NCI-H2107 (cell line): Measurements from ENCODE around the gene ATP2C1.

Experiments used
- DNase-seq: peaks from one replicate; lab custom pipeline; 2025; lab: John Stamatoyannopoulos, UW

The ATP2C1 gene

DNA sequence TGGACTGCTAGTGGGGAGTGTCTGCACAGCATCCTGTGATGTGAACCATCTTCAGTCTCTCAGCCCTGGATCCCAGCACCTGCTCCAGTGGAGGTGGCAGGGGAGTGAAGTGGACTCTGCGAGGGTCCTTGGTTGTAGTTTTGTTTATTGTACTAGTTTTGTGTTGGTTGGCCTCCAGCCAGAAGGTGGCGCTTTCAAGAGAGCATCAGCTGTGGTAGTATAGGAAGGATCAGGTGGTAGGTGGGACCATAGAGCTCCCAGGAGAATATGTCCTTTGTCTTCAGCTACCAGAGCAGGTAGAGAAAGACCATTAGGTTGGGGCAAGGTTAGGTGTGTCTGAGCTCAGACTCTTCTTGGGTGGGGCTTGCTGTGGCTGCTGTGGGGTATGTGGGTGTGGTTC, 153.7 kb downstream of the ATP2C1 start:
- DNase-seq: no peak

DNA sequence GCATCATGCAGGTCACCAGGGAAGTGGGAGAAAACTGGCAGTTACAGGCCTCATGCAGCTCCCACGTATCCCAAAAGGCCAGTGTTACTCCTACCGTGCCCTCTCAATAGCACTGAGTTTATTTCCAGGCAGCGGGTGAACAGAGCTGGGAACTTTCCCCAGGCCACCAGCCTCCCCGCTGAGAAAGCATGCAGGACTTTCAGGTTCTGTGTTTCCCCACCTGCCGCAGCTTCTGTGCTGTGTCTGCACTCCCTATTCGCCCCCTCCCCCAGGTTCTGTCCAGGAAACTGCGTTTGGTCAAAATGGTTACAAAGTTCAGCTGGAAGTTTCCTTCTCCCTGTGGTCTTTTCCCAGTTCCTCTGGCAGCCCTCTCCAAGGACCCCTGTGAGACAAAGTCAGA, 154.1 kb downstream of the ATP2C1 start:
- DNase-seq: no peak

DNA sequence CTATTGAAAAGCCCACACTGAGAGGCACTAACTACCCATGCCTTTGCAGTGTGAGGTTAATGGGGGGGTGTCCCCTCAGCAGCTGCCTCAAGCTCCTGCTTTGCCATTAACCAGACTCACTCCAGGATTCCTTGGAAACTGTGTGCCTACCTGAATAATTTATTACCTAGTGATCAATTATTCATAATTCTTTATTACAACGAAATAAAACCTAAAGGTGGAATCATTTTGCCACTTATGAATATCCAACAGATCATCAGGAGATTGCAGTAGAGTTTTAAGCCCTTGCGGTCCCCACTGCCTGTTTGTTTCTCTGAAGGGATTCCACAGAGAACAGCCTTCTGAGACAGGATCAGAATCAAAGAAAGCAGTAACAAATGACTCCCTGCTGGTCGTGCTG, 156.1 kb downstream of the ATP2C1 start:
- DNase-seq: no peak

DNA sequence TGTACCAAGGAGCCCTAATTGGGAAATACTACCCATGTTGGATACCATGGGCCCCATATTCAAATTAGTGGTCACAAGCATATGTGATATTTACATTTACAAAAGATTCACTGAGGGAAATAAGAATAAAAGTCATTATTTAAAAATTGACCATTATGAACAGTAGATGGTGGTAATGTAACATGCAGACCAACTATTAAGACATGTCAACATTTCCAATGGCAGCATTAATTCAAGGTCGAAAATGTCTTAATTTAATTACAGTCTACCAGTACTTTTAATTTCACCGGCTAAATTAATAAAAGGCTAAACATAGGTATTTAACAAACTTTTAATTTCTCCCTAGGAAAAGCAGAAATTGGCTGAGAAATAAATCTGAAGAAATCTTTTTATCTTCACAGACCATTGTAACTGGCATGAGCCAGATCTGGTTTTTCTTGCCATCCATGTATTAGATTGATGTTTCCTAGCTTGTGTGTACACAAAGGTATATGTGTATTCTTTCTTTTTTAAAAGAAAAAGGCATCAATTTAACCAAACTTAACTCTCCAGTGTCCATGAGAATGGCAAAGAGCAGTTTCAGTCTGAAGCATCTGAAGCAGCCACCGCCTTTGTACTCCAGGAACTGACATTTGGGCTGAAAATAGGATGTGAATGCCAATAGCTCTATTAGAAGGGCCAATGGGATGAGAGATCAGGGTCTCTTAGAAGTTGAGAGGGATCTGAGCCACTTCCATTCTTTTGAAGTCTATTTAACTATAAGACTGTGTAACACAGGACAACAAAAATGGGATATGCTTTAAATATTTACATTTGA, 159.4 kb downstream of the ATP2C1 start:
- DNase-seq: no peak
